ENCODE results near the gene IL13. TPM values are rescaled to one million over a fixed set of nuclear protein-coding genes. Genes with fewer than 3 reads are reported as not detected.

Gene IL13
- total RNA-seq, 2 donors from 2014 or later: not detected

GRCh38 chr5:132692632-132692967, 34.6 kb downstream of the IL13 start:
- H3K9me3 Mint-ChIP-seq: no peaks in the 10 kb centered on the region
- Histone ChIP-seq H3K9me3 (ENCODE audit: control insufficient read depth, low read length) (no peaks in the 10 kb centered on the region), H3K4me1 (ENCODE audit: control insufficient read depth, insufficient read depth, low read length) (no peaks in the 10 kb centered on the region), H3K27me3 (ENCODE audit: control insufficient read depth, insufficient read depth, low read length, poor library complexity, severe bottlenecking) (no peaks in the 10 kb centered on the region), H3K36me3 (ENCODE audit: control insufficient read depth, insufficient read depth, low read length) (peaks cover 4% of the 10 kb centered on the region), H3K4me3 (ENCODE audit: low read length) (no peak overlapping the region), H3K9ac (ENCODE audit: extremely low read depth, low read length, poor library complexity, severe bottlenecking) (no peak overlapping the region), H3K27ac (ENCODE audit: low read depth, low read length) (no peak overlapping the region)
- no peak overlapping the region for H3K4me3 Mint-ChIP-seq
- DNase-seq: no peak
- peaks cover 12% of the 10 kb centered on the region for H3K36me3 Mint-ChIP-seq (ENCODE audit: low read depth)
- no peaks in the 10 kb centered on the region for H3K4me1 Mint-ChIP-seq
- H3K27ac Mint-ChIP-seq: no peak overlapping the region
- H3K27me3 Mint-ChIP-seq (ENCODE audit: insufficient read depth): no peaks in the 10 kb centered on the region
- TF ChIP-seq CTCF (conservative IDR thresholded peaks at IDR 0.05): no peak

GRCh38 chr5:132695956-132696355, 38.0 kb downstream of the IL13 start:
- H3K27me3 ChIP-seq (ENCODE audit: control insufficient read depth, insufficient read depth, low read length, poor library complexity, severe bottlenecking): no peaks in the 10 kb centered on the region
- no peak overlapping the region for H3K4me3 ChIP-seq (ENCODE audit: low read length)
- H3K36me3 ChIP-seq (ENCODE audit: control insufficient read depth, insufficient read depth, low read length): peaks cover 23% of the 10 kb centered on the region
- 94% methylated on average over 3 of the region's 4 CpGs; no CpG with 5 or more reads in 1 of the 2 experiments for WGBS, 2 experiments (ENCODE audit: insufficient coverage in 1 of 2, insufficient read length in 1 of 2)
- H3K9me3 Mint-ChIP-seq: no peaks in the 10 kb centered on the region
- TF ChIP-seq CTCF (conservative IDR thresholded peaks at IDR 0.05): no peak
- no peak for DNase-seq
- no peaks in the 10 kb centered on the region for H3K27me3 Mint-ChIP-seq (ENCODE audit: insufficient read depth)
- H3K27ac Mint-ChIP-seq: no peak overlapping the region
- H3K4me1 ChIP-seq (ENCODE audit: control insufficient read depth, insufficient read depth, low read length): no peaks in the 10 kb centered on the region
- no peaks in the 10 kb centered on the region for H3K4me1 Mint-ChIP-seq
- no peak overlapping the region for H3K9ac ChIP-seq (ENCODE audit: extremely low read depth, low read length, poor library complexity, severe bottlenecking)
- peaks cover 36% of the 10 kb centered on the region for H3K36me3 Mint-ChIP-seq (ENCODE audit: low read depth)
- no peaks in the 10 kb centered on the region for H3K9me3 ChIP-seq (ENCODE audit: control insufficient read depth, low read length)
- no peak overlapping the region for H3K4me3 Mint-ChIP-seq
- no peak overlapping the region for H3K27ac ChIP-seq (ENCODE audit: low read depth, low read length)

- DNase-seq: no peak
- no peaks in the 10 kb centered on the region for H3K4me1 ChIP-seq (ENCODE audit: control insufficient read depth, insufficient read depth, low read length)
- no peak overlapping the region for H3K9ac ChIP-seq (ENCODE audit: extremely low read depth, low read length, poor library complexity, severe bottlenecking)
- no peaks in the 10 kb centered on the region for H3K27me3 ChIP-seq (ENCODE audit: control insufficient read depth, insufficient read depth, low read length, poor library complexity, severe bottlenecking)
- no peak overlapping the region for H3K27ac ChIP-seq (ENCODE audit: low read depth, low read length)
- no peak overlapping the region for H3K4me3 ChIP-seq (ENCODE audit: low read length)
- Mint-ChIP-seq H3K36me3 (ENCODE audit: low read depth) (peaks cover 24% of the 10 kb centered on the region), H3K9me3 (no peaks in the 10 kb centered on the region), H3K27ac (no peak overlapping the region), H3K4me3 (no peak overlapping the region), H3K27me3 (ENCODE audit: insufficient read depth) (no peaks in the 10 kb centered on the region), H3K4me1 (no peaks in the 10 kb centered on the region)
- peaks cover 36% of the 10 kb centered on the region for H3K36me3 ChIP-seq (ENCODE audit: control insufficient read depth, insufficient read depth, low read length)
- WGBS, 2 experiments (ENCODE audit: insufficient coverage in 1 of 2, insufficient read length in 1 of 2): no CpG with 5 or more reads among the region's 1 CpG
- H3K9me3 ChIP-seq (ENCODE audit: control insufficient read depth, low read length): no peaks in the 10 kb centered on the region
- TF ChIP-seq CTCF (conservative IDR thresholded peaks at IDR 0.05): no peak
These were observed 46.9 kb downstream of the IL13 start for GRCh38 chr5:132704875-132705274.
